SK-N-MC (cell line): ENCODE data around the gene SNX10.

Experiments
- EZH2 ChIP-seq: fragments of 200-600 bp; sonication (generic); IDR thresholded peaks from one replicate; pipeline ENCODE4 v1.6.1; 2017; ENCODE audit warnings: antibody characterized with exemption
- FOXP2 ChIP-seq: optimal IDR thresholded peaks from 2 replicates; pipeline ENCODE3; 2011; ENCODE audit warnings: mild to moderate bottlenecking, moderate library complexity; ENCODE audit not compliant: insufficient read depth; ENCODE audit errors: extremely low read length, control extremely low read depth
- POLR2AphosphoS5 ChIP-seq: IDR thresholded peaks from 2 replicates; pipeline ENCODE4 v1.6.1; 2012; ENCODE audit warnings: mild to moderate bottlenecking, low read depth, low read length, borderline replicate concordance

- TF ChIP-seq EZH2 (no peak), POLR2AphosphoS5 (no peak), FOXP2 (no peak)
These were observed 80.6 kb downstream of the SNX10 start for GRCh38 chr7:26372249-26372648.
